Jurkat, Clone E6-1 (cell line): ENCODE data around the gene GNG7.
"Not testable (repeated sequence)": the region's sequence is repeated elsewhere in the genome, so short reads cannot be mapped to it uniquely, and the experiment has no call there.

Source experiments
- DNase-seq: peaks from one replicate; pipeline ENCODE4 v3.0.0-alpha.2; 2011; ENCODE audit warnings: low read depth, low spot score
- H3K4me3 ChIP-seq: 2 replicates; pipeline ENCODE4 v1.5.1; 2011; ENCODE audit warnings: mild to moderate bottlenecking, low read length, control low read depth, moderate library complexity

Gene GNG7

GRCh38 chr19:2574478-2574931 is 128.0 kb downstream of the GNG7 start:
- H3K4me3 ChIP-seq = no peak overlapping the region
- DNase-seq = no peak

- no peak overlapping the region for H3K4me3 ChIP-seq
Measured at GRCh38 chr19:2573916-2574315, 128.6 kb downstream of the GNG7 start.

GRCh38 chr19:2572152-2572551 is 130.3 kb downstream of the GNG7 start:
- not testable (repeated sequence) for H3K4me3 ChIP-seq, DNase-seq

More at GRCh38 chr19:2573916-2574315, 128.6 kb downstream of the GNG7 start:
- no peak for DNase-seq

- no peak for DNase-seq
- no peak overlapping the region for H3K4me3 ChIP-seq
Measured at GRCh38 chr19:2569596-2570465, 132.7 kb downstream of the GNG7 start.

GRCh38 chr19:2567996-2568395 is 134.5 kb downstream of the GNG7 start:
- H3K4me3 ChIP-seq = no peak overlapping the region
- DNase-seq = no peak

- no peak for DNase-seq
- no peak overlapping the region for H3K4me3 ChIP-seq
Measured at GRCh38 chr19:2567580-2567979, 134.9 kb downstream of the GNG7 start.

GRCh38 chr19:2563546-2563945 is 138.9 kb downstream of the GNG7 start:
- not testable (repeated sequence) for H3K4me3 ChIP-seq, DNase-seq

- H3K4me3 ChIP-seq = peak overlapping the region; percentile 40
- peak; percentile 26 for DNase-seq
Measured at GRCh38 chr19:2561895-2562294, 140.6 kb downstream of the GNG7 start.

- H3K4me3 ChIP-seq = no peak overlapping the region
- DNase-seq = no peak
Measured at GRCh38 chr19:2561221-2561620, 141.3 kb downstream of the GNG7 start.

GRCh38 chr19:2560369-2560768 is 142.1 kb downstream of the GNG7 start:
- DNase-seq = no peak
- H3K4me3 ChIP-seq = no peak overlapping the region

- DNase-seq = no peak
- no peak overlapping the region for H3K4me3 ChIP-seq
Measured at GRCh38 chr19:2558543-2558942, 144.0 kb downstream of the GNG7 start.

GRCh38 chr19:2558131-2558530 is 144.4 kb downstream of the GNG7 start:
- H3K4me3 ChIP-seq, DNase-seq: not testable (repeated sequence)

GRCh38 chr19:2557093-2557440 is 145.4 kb downstream of the GNG7 start:
- DNase-seq = no peak
- no peak overlapping the region for H3K4me3 ChIP-seq

GRCh38 chr19:2556221-2557092 is 146.0 kb downstream of the GNG7 start:
- DNase-seq = no peak
- H3K4me3 ChIP-seq = no peak overlapping the region

GRCh38 chr19:2555422-2556220 is 146.9 kb downstream of the GNG7 start:
- H3K4me3 ChIP-seq = no peak overlapping the region
- no peak for DNase-seq

GRCh38 chr19:2554856-2555255 is 147.6 kb downstream of the GNG7 start:
- no peak for DNase-seq
- no peak overlapping the region for H3K4me3 ChIP-seq

- H3K4me3 ChIP-seq = no peak overlapping the region
- no peak for DNase-seq
Measured at GRCh38 chr19:2553510-2553909, 149.0 kb downstream of the GNG7 start.

GRCh38 chr19:2552859-2553258 is 149.6 kb downstream of the GNG7 start:
- peak; percentile 87 for DNase-seq
- H3K4me3 ChIP-seq = peak overlapping the region; percentile 37

- H3K4me3 ChIP-seq = no peak overlapping the region
- no peak for DNase-seq
Measured at GRCh38 chr19:2551864-2552185, 150.7 kb downstream of the GNG7 start.
